ENCODE data around the gene CDCA3.

Gene CDCA3

DNA sequence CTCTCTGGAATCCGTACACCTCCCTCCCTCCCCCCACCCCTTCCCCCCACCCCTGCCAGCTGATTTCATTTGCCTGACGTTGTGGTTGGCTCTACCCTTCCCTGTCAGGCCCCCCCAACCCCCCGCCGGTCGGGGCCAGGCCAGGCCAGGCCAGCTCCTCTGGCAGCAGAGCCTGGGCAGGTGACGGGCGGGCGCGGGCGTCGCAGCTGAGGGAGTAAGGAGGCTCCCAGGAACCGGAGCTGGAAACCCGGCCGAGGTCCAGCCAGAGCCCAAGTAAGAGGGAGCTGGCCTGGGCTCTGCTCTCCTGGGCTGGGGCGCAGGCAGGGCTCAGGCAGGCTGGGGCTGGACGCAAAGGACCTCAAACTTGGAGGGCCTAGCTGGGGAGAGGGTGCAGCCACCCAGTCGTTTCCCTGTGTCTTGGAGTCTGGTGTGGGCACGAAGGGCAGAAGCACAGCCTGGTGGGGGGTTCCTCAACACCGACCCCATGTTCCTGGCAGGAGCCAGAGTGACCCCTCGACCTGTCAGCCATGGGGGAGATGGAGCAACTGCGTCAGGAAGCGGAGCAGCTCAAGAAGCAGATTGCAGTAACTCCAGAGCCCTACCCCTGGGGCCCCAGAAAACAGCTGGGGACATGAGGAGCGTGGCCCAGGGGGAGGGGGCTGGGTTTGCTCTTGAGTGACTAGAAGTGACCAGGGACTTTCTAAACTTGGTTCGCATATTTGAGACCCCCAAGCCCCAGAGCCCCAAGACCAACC lies 10.1 kb downstream of the CDCA3 start, which contains the start of gene GNB3:
Gene GNB3, plus strand, starts transcription at position 165 of the 755 bp plus-strand sequence. Its CDS starts 363 bp downstream, at position 528.
- TF ChIP-seq, protein P1, sequence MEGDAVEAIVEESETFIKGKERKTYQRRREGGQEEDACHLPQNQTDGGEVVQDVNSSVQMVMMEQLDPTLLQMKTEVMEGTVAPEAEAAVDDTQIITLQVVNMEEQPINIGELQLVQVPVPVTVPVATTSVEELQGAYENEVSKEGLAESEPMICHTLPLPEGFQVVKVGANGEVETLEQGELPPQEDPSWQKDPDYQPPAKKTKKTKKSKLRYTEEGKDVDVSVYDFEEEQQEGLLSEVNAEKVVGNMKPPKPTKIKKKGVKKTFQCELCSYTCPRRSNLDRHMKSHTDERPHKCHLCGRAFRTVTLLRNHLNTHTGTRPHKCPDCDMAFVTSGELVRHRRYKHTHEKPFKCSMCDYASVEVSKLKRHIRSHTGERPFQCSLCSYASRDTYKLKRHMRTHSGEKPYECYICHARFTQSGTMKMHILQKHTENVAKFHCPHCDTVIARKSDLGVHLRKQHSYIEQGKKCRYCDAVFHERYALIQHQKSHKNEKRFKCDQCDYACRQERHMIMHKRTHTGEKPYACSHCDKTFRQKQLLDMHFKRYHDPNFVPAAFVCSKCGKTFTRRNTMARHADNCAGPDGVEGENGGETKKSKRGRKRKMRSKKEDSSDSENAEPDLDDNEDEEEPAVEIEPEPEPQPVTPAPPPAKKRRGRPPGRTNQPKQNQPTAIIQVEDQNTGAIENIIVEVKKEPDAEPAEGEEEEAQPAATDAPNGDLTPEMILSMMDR (IDR thresholded peaks at IDR 0.05; ENCODE audit: low read length, missing control alignments) = no peak
- no peak within 1 kb of the TSS for H3K4me3 ChIP-seq (replicated peaks; ENCODE audit: low read depth, low read length)
- DNase-seq (ENCODE audit: low read depth) = no peak

GRCh38 chr12:6840330-6840729 lies 10.8 kb downstream of the CDCA3 start:
- H3K4me3 ChIP-seq (replicated peaks; ENCODE audit: low read depth, low read length) = no peak overlapping the region
- TF ChIP-seq, protein P1 (IDR thresholded peaks at IDR 0.05; ENCODE audit: low read length, missing control alignments) = no peak
- DNase-seq (ENCODE audit: low read depth) = no peak

DNA sequence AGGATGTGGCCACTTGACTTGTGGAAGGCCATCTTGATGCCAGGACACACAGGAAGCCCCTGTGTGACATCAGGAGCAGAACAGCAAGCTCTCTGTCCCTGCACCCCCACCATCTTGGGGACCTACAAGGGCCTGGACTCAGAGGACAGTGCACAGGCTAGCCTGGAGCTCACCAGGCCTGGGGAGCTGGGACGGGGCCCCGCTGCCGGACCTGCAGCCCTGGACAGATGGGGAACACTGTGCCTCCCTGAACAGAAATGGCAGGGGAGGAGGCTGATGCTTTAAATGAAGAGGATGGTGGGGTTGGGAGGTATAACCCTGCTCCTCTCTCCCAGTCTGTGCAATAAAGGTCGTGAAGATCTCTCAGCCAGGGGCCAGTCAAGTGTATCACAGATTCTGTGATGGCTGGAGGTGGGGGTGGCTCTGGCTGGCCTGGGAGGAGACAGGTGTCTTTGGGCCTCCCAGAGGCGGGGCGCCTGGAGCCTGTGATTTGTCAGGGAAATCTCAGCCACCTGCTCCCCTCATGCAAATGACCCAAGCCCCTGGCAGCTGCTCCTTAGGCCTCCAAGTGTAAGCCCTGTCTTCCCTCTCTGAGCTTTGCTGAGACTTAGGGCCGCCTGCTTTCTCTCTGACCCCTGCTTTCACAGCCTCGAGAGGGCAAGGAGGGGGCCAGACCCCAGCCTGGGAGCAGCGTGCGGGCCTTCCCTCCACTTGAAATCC lies 11.4 kb downstream of the CDCA3 start:
- no peak for DNase-seq (ENCODE audit: low read depth)

DNA sequence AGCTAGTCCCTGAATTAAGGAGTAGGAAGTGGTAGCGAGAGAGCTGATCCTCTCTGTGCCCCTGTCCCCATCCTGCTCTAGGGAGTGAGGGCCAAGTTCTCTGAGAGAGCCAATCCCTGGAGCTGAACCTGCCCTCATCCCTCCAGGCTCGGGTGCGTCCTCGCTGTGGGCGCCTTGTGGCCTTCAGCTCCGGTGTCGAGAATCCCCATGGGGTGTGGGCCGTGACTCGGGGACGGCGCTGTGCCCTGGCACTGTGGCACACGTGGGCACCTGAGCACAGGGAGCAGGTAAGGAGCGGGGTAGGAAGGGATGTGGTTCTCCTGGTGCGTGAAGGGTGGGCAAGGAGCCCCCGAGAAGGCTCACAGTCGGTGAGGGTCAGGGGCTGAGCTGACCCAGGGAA lies 12.2 kb downstream of the CDCA3 start:
- no peak for DNase-seq (ENCODE audit: low read depth)
- TF ChIP-seq, protein P1 (IDR thresholded peaks at IDR 0.05; ENCODE audit: low read length, missing control alignments) = no peak
- no peak overlapping the region for H3K4me3 ChIP-seq (replicated peaks; ENCODE audit: low read depth, low read length)

More for the DNA sequence above, 11.4 kb downstream of the CDCA3 start:
- no peak overlapping the region for H3K4me3 ChIP-seq (replicated peaks; ENCODE audit: low read depth, low read length)
- TF ChIP-seq, protein P1 (IDR thresholded peaks at IDR 0.05; ENCODE audit: low read length, missing control alignments) = no peak

DNA sequence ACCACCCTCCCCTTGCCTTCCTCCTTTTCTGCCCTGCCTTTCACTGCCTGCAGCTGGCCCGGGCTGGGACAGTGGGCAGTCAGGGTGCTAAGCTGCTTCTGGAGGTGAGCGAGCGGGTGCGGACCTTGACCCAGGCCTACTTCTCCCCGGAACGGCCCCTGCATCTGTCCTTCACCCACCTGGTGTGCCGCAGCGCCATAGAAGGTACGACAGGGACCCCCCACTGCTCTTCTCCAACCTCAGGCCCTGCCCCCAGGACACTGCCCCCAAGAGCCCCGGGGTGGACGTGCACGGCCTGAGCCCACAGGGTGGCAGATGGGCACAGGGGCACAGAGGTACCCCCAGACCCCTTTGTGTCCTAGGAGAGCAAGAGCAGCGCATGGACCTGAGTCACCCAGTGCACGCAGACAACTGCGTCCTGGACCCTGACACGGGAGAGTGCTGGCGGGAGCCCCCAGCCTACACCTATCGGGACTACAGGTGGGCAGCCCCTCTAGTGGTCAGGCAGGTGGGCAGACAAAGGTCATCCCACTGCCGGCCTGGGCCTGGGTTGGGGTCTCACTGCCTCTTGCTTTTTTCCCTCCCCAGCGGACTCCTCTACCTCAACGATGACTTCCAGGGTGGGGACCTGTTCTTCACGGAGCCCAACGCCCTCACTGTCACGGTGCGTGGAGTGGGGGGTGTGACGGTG lies 13.6 kb downstream of the CDCA3 start:
- DNase-seq (ENCODE audit: low read depth) = no peak
- TF ChIP-seq, protein P1 (IDR thresholded peaks at IDR 0.05; ENCODE audit: low read length, missing control alignments) = no peak
- no peak overlapping the region for H3K4me3 ChIP-seq (replicated peaks; ENCODE audit: low read depth, low read length)

- H3K4me3 ChIP-seq (replicated peaks; ENCODE audit: low read depth, low read length) = no peak overlapping the region
- TF ChIP-seq, protein P1 (IDR thresholded peaks at IDR 0.05; ENCODE audit: low read length, missing control alignments) = no peak
- DNase-seq (ENCODE audit: low read depth) = no peak
These were observed 14.2 kb downstream of the CDCA3 start for GRCh38 chr12:6836851-6837250.

All from fibroblast of pulmonary artery (primary cell).